MM.1S (cell line): ENCODE measurements around the gene SLC38A11.

ENCODE experiments used
- DNase-seq: peaks from one replicate; pipeline ENCODE4 v3.0.0-alpha.2; 2015
- H2AFZ ChIP-seq: fragments of 300-600 bp; sonication (generic); 2 replicates; pipeline ENCODE4 v1.6.0; 2016; ENCODE audit warnings: antibody characterized with exemption, low read length
- H3F3A ChIP-seq: fragments of 300-600 bp; sonication (generic); 2 replicates; pipeline ENCODE4 v1.6.1; 2016; ENCODE audit warnings: mild to moderate bottlenecking, antibody characterized with exemption, low read length, moderate library complexity, mixed read lengths; ENCODE audit not compliant: insufficient read depth
- H3K27ac ChIP-seq: fragments of 300-600 bp; sonication (generic); 2 replicates; pipeline ENCODE4 v1.5.1; 2016; ENCODE audit warnings: mild to moderate bottlenecking, low read length
- H3K27me3 ChIP-seq: fragments of 300-600 bp; sonication (generic); replicated peaks from 2 replicates; pipeline ENCODE4 v1.6.0; 2016; ENCODE audit warnings: low read length; ENCODE audit not compliant: insufficient read depth
- H3K36me3 ChIP-seq: fragments of 300-600 bp; sonication (generic); replicated peaks from 2 replicates; pipeline ENCODE4 v1.6.1; 2016; ENCODE audit warnings: mild to moderate bottlenecking, low read length, mixed read lengths; ENCODE audit not compliant: insufficient read depth
- H3K4me1 ChIP-seq: fragments of 300-600 bp; sonication (generic); 2 replicates; pipeline ENCODE4 v1.6.1; 2016; ENCODE audit warnings: low read length, mixed read lengths
- H3K4me2 ChIP-seq: fragments of 300-600 bp; sonication (generic); 2 replicates; pipeline ENCODE4 v1.6.0; 2016; ENCODE audit warnings: low read depth, low read length
- H3K4me3 ChIP-seq: fragments of 300-600 bp; sonication (generic); 2 replicates; pipeline ENCODE4 v1.5.1; 2016; ENCODE audit warnings: low read length, mixed read lengths
- H3K79me2 ChIP-seq: fragments of 300-600 bp; sonication (generic); 2 replicates; pipeline ENCODE4 v1.6.1; 2016; ENCODE audit warnings: mixed run types, low read length, mixed read lengths
- H3K9ac ChIP-seq: fragments of 300-600 bp; sonication (generic); 2 replicates; pipeline ENCODE4 v1.6.1; 2016; ENCODE audit warnings: low read length, mixed read lengths
- H3K9me2 ChIP-seq: fragments of 300-600 bp; sonication (generic); replicated peaks from 2 replicates; pipeline ENCODE4 v1.6.1; 2016; ENCODE audit warnings: mild to moderate bottlenecking, low read length, mixed read lengths; ENCODE audit not compliant: insufficient read depth
- H3K9me3 ChIP-seq: fragments of 300-600 bp; sonication (generic); replicated peaks from 2 replicates; pipeline ENCODE4 v1.6.1; 2016; ENCODE audit warnings: mild to moderate bottlenecking, low read length, mixed read lengths; ENCODE audit not compliant: insufficient read depth
- H4K20me1 ChIP-seq: fragments of 300-600 bp; sonication (generic); 2 replicates; pipeline ENCODE4 v1.6.1; 2016; ENCODE audit warnings: mild to moderate bottlenecking, low read length, moderate library complexity, mixed read lengths; ENCODE audit not compliant: insufficient read depth
- EZH2 ChIP-seq: fragments of 300-600 bp; sonication (generic); optimal IDR thresholded peaks from 2 replicates; pipeline ENCODE3; 2017; ENCODE audit warnings: low read depth, mild to moderate bottlenecking, antibody characterized with exemption, low read length, mixed read lengths
- EZH2phosphoT487 ChIP-seq: fragments of 300-600 bp; sonication (generic); IDR thresholded peaks from 2 replicates; pipeline ENCODE4 v1.6.1; 2018; ENCODE audit warnings: antibody characterized with exemption, low read length
- TF ChIP-seq, protein P1 (sequence below): fragments of 300-600 bp; sonication (generic); IDR thresholded peaks from 2 replicates; pipeline ENCODE4 v1.5.1; 2016; ENCODE audit warnings: antibody characterized with exemption, low read length, mixed read lengths

Gene SLC38A11

DNA sequence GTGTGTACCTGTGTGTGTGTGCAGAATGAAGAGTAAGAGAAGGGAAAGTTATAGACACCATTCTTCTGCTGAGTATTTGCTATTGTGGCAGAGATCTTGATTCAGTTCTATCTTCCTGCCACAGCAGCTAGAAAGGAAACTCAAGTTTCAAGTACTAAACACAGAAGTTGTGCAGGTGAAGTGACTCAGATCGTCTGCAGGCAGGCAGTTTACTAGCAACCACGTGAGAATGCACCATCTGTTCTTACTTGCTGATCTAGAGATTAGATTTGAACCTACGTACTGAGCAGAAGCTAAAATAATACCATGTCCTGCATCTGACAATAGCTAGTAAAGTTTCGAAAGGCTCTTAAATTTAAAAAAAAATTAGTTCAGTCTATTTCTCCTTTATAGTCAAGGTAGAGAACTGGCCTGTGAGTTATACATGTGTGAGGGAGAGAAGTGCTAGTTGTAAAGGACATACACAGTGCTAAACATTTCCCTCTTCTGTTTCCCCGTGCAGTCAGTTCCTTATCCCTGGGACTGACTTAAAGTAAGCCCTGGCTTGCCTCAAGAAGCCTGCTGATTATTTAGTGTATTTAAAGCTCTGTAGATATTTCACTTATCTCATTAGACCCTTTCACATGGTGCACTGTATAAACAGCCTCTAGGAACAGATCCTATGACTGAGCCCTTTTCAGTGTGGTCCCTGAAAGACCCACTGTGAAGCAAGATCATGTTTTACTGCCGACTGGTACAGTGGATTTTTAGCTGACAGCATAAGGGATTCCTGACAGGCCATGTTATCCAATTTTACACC is 45.0 kb downstream of the SLC38A11 start:
- peaks cover 21% of the 10 kb centered on the region for H3F3A ChIP-seq
- H3K9ac ChIP-seq: peak overlapping the region; percentile 62
- H3K4me3 ChIP-seq: peak overlapping the region; percentile 45
- peak overlapping the region; percentile 77 for H2AFZ ChIP-seq
- H3K27me3 ChIP-seq: no peaks in the 10 kb centered on the region
- H3K4me1 ChIP-seq: peaks cover 30% of the 10 kb centered on the region
- peak overlapping the region; percentile 89 for H3K27ac ChIP-seq
- H3K9me2 ChIP-seq: no peaks in the 10 kb centered on the region
- no peaks in the 10 kb centered on the region for H3K79me2 ChIP-seq
- TF ChIP-seq EZH2 (no peak), EZH2phosphoT487 (no peak)
- TF ChIP-seq, protein P1, sequence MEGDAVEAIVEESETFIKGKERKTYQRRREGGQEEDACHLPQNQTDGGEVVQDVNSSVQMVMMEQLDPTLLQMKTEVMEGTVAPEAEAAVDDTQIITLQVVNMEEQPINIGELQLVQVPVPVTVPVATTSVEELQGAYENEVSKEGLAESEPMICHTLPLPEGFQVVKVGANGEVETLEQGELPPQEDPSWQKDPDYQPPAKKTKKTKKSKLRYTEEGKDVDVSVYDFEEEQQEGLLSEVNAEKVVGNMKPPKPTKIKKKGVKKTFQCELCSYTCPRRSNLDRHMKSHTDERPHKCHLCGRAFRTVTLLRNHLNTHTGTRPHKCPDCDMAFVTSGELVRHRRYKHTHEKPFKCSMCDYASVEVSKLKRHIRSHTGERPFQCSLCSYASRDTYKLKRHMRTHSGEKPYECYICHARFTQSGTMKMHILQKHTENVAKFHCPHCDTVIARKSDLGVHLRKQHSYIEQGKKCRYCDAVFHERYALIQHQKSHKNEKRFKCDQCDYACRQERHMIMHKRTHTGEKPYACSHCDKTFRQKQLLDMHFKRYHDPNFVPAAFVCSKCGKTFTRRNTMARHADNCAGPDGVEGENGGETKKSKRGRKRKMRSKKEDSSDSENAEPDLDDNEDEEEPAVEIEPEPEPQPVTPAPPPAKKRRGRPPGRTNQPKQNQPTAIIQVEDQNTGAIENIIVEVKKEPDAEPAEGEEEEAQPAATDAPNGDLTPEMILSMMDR: no peak
- peak overlapping the region; percentile 82 for H3K4me2 ChIP-seq
- DNase-seq: peak; percentile 95
- H3K9me3 ChIP-seq: no peaks in the 10 kb centered on the region
- H3K36me3 ChIP-seq: no peaks in the 10 kb centered on the region
- H4K20me1 ChIP-seq: no peaks in the 10 kb centered on the region

DNA sequence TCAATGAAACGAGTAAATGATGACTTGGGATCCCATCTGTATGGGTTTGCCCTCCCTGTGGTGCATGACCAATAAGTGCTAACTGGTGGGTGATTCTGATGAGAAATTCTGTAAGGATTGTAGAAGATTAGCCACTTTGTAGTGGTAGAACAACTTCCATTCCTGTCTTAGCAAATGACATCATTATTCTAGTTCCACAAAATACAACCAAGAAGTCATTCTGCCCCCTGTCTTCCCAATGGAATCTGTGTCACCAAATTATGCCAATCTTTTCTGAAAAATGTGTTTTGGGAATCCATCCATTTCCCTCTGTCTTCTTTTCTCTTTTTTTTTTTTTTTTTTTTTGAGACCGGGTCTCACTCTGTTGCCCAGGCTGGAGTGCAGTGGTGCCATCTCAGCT is 48.4 kb downstream of the SLC38A11 start:
- no peak overlapping the region for H3K4me2 ChIP-seq
- H2AFZ ChIP-seq: no peak overlapping the region
- H3K27me3 ChIP-seq: no peaks in the 10 kb centered on the region
- no peak for TF ChIP-seq EZH2phosphoT487
- TF ChIP-seq EZH2: no peak
- no peaks in the 10 kb centered on the region for H3K36me3 ChIP-seq
- H3K27ac ChIP-seq: no peak overlapping the region
- no peak overlapping the region for H3K4me3 ChIP-seq
- no peak for DNase-seq
- no peaks in the 10 kb centered on the region for H4K20me1 ChIP-seq
- H3K9ac ChIP-seq: no peak overlapping the region
- H3K4me1 ChIP-seq: peaks cover 19% of the 10 kb centered on the region
- H3K79me2 ChIP-seq: no peaks in the 10 kb centered on the region
- H3F3A ChIP-seq: peaks cover 18% of the 10 kb centered on the region
- no peaks in the 10 kb centered on the region for H3K9me2 ChIP-seq
- H3K9me3 ChIP-seq: no peaks in the 10 kb centered on the region

DNA sequence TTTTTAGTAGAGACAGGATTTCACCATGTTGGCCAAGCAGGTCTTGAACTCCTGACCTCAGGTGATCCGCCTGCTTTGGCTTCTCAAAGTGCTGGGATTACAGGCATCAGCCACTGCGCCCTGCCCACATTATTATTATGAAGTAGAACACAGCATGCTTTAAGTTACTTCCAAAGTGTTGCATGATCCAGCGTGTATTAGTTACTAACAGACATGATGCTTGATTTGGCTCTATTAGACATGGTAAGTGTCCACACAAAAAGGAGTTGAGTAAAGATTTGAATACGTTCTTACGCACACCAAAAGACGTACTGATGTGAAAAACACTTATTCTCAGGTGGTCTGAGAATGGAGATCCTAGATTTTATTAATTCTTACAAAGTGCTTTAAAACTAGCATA is 50.0 kb downstream of the SLC38A11 start:
- H3K9me2 ChIP-seq: no peaks in the 10 kb centered on the region
- H3K4me3 ChIP-seq: no peak overlapping the region
- DNase-seq: no peak
- no peaks in the 10 kb centered on the region for H3K79me2 ChIP-seq
- no peak overlapping the region for H3K9ac ChIP-seq
- H2AFZ ChIP-seq: no peak overlapping the region
- H3K4me1 ChIP-seq: peaks cover 10% of the 10 kb centered on the region
- no peaks in the 10 kb centered on the region for H4K20me1 ChIP-seq
- peaks cover 12% of the 10 kb centered on the region for H3F3A ChIP-seq
- H3K4me2 ChIP-seq: no peak overlapping the region
- H3K27ac ChIP-seq: no peak overlapping the region
- TF ChIP-seq, protein P1: no peak
- no peak for TF ChIP-seq EZH2
- TF ChIP-seq EZH2phosphoT487: no peak
- no peaks in the 10 kb centered on the region for H3K36me3 ChIP-seq
- H3K9me3 ChIP-seq: no peaks in the 10 kb centered on the region
- H3K27me3 ChIP-seq: no peaks in the 10 kb centered on the region

DNA sequence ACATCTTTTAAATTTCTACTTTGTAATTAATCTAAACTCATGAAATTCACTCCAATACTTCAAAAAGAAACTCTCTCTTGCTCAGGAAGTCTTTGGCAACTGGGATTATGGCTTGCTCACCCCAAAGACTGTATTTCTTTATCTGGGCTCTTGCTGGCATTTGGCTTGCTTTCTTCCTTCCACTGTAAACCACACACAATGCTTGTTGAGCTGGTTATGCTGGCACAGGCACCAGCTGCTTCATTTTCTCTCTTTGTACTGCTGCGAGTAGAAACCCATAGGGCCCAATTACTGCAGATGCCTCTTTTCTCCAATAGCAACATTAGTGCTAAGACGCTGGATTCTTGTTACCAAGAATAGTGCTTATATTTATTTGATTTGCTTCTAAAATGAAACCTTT is 51.4 kb downstream of the SLC38A11 start:
- Histone ChIP-seq H3K79me2 (no peaks in the 10 kb centered on the region), H3K27ac (no peak overlapping the region), H3K9ac (no peak overlapping the region), H4K20me1 (no peaks in the 10 kb centered on the region), H3K36me3 (no peaks in the 10 kb centered on the region), H3K4me3 (no peak overlapping the region), H3K4me1 (no peaks in the 10 kb centered on the region), H3K9me2 (no peaks in the 10 kb centered on the region), H2AFZ (no peak overlapping the region), H3K9me3 (no peaks in the 10 kb centered on the region), H3K27me3 (no peaks in the 10 kb centered on the region), H3K4me2 (no peak overlapping the region), H3F3A (no peaks in the 10 kb centered on the region)
- no peak for DNase-seq
- TF ChIP-seq EZH2phosphoT487: no peak
- no peak for TF ChIP-seq EZH2
- TF ChIP-seq, protein P1: no peak
